SU-DHL-6 (cell line): ENCODE data around the gene PLCL1.

Source experiments
- CTCF ChIP-seq: fragments of 200-600 bp; sonication (generic); IDR thresholded peaks from one replicate; pipeline ENCODE4 v1.5.1; 2017; ENCODE audit warnings: antibody characterized with exemption, mild to moderate bottlenecking, low read length, moderate library complexity; ENCODE audit not compliant: insufficient read depth, poor library complexity, severe bottlenecking
- EZH2phosphoT487 ChIP-seq: fragments of 200-600 bp; sonication (generic), shearing (Covaris generic); conservative IDR thresholded peaks from 2 replicates; pipeline ENCODE4 v1.6.1; 2018; ENCODE audit warnings: mild to moderate bottlenecking, antibody characterized with exemption, low read length, moderate library complexity, mixed read lengths

GRCh38 chr2:198072655-198073054 is 268.3 kb downstream of the PLCL1 start:
- no peak for TF ChIP-seq CTCF
- TF ChIP-seq EZH2phosphoT487 = no peak
